ES-I3 (cell line): ENCODE measurements around the gene OSTC.
"Not testable (repeated sequence)": the region's sequence is repeated elsewhere in the genome, so short reads cannot be mapped to it uniquely, and the experiment has no call there.

Experiments
- H3K36me3 ChIP-seq: 2 replicates; pipeline ENCODE4 v1.6.1; 2013; ENCODE audit warnings: mild to moderate bottlenecking, low read length, control low read depth, moderate library complexity; ENCODE audit not compliant: insufficient read depth
- H3K4me1 ChIP-seq: 2 replicates; pipeline ENCODE4 v1.6.1; 2013; ENCODE audit warnings: mild to moderate bottlenecking, control low read depth, low read length; ENCODE audit not compliant: insufficient read depth
- H3K9ac ChIP-seq: 2 replicates; pipeline ENCODE4 v1.6.1; 2013; ENCODE audit warnings: low read depth, mild to moderate bottlenecking, low read length, moderate library complexity
- H3K9me3 ChIP-seq: 2 replicates; pipeline ENCODE4 v1.6.1; 2013; ENCODE audit warnings: mild to moderate bottlenecking, low read length, moderate library complexity; ENCODE audit not compliant: control insufficient read depth, insufficient read depth

Gene OSTC

DNA sequence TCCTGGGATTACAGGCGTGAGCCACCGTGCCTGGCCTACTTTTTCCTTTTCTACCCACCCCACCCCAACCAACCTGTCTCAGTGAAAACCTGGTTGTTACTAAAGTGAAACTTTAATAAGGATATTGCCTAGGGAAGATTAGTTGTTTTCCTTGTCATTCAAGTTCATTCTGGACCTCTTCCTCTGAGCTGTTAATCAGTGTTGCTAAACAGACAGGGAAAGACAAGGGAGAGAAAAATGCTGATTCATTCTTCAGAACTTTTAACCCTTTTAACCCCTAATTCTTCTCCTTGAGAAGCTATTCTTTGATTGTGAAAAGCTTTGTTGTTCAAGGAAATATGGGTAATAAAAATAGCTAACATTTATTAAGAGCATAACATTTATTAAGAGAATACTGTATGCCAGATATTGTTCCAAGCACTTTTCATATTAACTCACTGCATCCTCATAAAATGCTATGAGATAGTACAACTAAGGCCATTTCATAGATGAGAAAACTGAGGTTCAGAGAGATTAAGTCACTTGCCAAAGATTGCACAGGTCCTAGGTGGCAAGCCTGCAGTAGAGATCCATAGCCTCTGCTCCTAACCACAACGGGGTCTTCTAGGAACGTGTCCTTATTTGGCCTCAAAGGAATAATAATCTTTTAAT, 34.8 kb downstream of the OSTC start:
- Histone ChIP-seq H3K9ac (no peak overlapping the region), H3K4me1 (no peaks in the 10 kb centered on the region)

DNA sequence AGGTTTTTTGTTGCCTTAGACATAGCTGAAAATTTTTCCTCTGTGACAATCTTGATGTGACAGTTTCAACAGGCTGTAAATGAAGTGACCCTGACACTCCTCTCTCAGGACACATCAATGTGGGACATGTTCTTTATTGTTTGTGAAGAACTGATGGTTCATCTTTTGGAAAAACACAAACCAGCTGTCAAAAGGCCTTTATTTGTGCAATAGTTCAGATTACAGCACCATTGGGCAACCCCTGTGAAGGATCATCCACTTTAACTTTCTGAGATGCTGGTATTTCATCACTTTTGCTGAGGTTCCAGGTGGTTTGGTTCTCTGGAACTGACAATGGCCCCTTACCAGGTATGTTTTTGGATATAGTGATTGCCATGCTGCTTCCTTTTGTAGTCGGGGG, 40.3 kb downstream of the OSTC start:
- H3K36me3 ChIP-seq: no peaks in the 10 kb centered on the region
- peaks cover 2% of the 10 kb centered on the region; the same call in 1 of the 2 replicates for H3K4me1 ChIP-seq
- H3K9ac ChIP-seq: no peak overlapping the region
- no peaks in the 10 kb centered on the region for H3K9me3 ChIP-seq

More for the DNA sequence above, 34.8 kb downstream of the OSTC start:
- no peaks in the 10 kb centered on the region for H3K9me3 ChIP-seq
- H3K36me3 ChIP-seq: no peaks in the 10 kb centered on the region

DNA sequence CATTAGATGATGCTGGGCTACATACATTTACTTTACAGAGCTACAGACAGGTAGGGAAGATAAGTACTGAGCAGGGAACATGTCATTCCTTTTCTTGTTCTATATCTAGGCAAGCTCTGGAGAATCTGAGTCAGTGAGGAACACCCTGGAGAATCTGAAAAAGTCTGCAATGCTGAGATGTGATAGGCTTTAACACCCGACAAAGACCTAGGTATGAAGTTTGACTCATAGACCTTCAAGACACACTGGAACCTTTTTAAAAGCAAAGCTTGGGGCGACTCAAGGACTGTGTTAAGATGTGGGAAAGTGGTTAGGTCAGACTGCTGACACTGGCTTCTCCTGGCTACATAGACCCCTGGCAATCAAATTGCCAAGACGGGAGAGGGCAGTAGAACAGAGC, 42.8 kb downstream of the OSTC start:
- Histone ChIP-seq H3K9ac (no peak overlapping the region), H3K9me3 (no peaks in the 10 kb centered on the region), H3K36me3 (no peaks in the 10 kb centered on the region), H3K4me1 (peaks cover 10% of the 10 kb centered on the region; the same call in 1 of the 2 replicates)

DNA sequence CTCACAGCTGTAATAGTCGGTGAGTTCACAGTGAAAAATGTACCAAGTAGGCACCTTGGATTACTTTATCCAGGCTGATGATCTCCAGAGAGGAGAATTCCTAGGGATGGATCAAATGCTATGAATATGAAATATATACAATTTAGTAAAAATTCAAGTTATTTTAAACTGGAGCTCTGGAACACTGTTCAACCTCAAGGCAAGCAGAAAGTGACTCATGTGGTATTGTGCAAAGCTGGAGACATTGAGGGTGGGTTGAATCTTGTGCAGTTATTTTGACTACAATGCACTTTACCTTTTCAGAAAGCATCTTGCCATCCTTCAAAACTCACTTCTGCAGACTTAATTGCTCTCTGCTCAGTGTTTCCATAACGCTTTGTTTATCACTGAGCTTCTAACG, 43.4 kb downstream of the OSTC start:
- no peaks in the 10 kb centered on the region for H3K36me3 ChIP-seq
- peaks cover 10% of the 10 kb centered on the region; the same call in 1 of the 2 replicates for H3K4me1 ChIP-seq

DNA sequence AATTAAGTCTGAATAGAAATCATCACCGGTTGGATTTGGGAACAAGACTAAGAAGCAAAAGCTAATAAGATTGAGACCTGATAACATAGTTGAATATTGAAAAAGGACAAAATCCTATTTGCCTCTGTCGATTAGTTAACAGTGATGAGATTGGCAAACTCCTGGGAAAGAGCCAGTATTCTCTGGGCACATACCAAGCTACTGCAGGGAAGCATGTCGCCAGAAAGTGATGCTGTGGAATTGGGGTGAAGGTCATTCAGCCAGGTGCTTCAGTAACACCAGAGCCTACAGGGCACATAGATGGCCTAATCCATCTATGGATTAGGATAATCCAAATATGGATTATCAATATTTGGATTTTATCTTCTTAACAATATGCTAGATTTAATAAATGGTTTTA, 44.0 kb downstream of the OSTC start:
- Histone ChIP-seq H3K36me3 (no peaks in the 10 kb centered on the region), H3K9ac (no peak overlapping the region), H3K9me3 (no peaks in the 10 kb centered on the region), H3K4me1 (peaks cover 10% of the 10 kb centered on the region; the same call in 1 of the 2 replicates)

More for the DNA sequence above, 43.4 kb downstream of the OSTC start:
- Histone ChIP-seq H3K9ac (no peak overlapping the region), H3K9me3 (no peaks in the 10 kb centered on the region)

DNA sequence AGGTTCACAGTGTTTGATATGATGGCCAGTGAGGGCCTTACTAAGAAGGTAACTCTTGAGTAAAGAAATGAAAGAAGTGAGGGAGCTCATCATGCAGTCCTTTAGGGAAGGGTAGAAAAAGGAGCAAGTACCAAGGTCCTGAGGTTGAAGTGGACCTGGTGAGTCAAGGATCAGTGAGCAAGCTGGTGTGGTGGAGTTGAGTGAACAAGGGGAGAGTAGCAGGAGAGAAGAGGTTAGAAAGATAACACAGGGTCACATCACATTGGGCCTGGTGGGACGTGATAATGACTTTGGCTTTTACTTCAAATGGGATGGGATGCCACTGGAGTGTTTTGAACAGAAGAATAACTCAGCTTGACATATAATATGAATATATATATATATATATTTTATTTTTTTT, 44.7 kb downstream of the OSTC start:
- H3K9me3 ChIP-seq: no peaks in the 10 kb centered on the region
- H3K4me1 ChIP-seq: peaks cover 10% of the 10 kb centered on the region; the same call in 1 of the 2 replicates
- no peaks in the 10 kb centered on the region for H3K36me3 ChIP-seq
- no peak overlapping the region for H3K9ac ChIP-seq

DNA sequence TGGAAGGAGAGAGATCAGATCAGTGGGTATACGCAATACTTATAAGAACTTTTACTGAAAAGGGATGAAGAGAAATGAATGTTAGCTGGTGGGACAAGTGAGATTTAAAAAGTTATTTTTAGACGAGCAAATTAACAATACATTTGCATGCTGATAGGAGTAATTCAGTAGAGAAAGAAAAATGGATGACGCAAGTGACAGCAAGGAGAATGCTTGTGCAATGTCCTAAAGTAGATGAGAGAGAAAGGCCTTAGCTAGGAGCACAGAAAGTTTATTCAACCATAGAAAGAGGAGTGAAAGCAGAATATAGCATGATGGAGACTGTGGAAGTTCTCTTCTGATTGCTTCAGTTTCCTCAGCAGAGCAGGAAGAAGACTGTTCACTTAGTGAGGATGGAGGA, 45.8 kb downstream of the OSTC start:
- peaks cover 10% of the 10 kb centered on the region; the same call in 1 of the 2 replicates for H3K4me1 ChIP-seq
- H3K36me3 ChIP-seq: no peaks in the 10 kb centered on the region
- no peaks in the 10 kb centered on the region for H3K9me3 ChIP-seq
- H3K9ac ChIP-seq: no peak overlapping the region; the same call in 1 of the 2 replicates

DNA sequence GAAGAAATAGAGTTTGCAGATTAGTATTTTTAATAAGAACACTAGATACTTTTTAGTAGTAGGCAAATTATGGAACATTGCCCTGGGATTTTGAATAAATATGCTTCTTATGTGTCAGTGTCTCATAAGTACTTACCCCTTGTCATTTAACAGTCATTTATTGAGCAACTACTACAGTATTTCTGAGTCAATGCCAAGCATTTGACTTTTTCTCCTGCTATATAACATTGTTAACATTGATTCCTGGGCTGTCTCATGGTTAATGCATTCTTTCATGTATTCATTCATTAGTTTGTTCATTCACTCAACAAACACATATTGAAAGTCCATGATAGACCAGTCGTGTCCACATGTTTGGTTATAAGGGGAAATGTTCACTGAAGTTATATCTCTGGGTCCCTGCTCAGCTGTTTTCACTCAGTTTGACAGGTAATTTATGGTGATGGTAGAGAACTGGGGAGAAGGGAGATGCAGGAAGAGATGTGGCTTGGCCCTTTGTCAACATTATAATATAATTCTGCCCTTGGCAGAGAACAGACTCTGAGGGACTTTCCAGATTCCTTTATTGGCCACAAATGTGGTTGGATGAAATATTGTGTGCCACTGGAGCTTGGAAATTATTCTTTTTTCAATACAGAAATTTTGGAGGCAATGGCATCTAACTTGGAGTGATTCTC, 49.8 kb downstream of the OSTC start:
- no peak overlapping the region for H3K9ac ChIP-seq
- H3K36me3 ChIP-seq: no peaks in the 10 kb centered on the region
- H3K4me1 ChIP-seq: peaks cover 10% of the 10 kb centered on the region; the same call in 1 of the 2 replicates
- no peaks in the 10 kb centered on the region for H3K9me3 ChIP-seq

DNA sequence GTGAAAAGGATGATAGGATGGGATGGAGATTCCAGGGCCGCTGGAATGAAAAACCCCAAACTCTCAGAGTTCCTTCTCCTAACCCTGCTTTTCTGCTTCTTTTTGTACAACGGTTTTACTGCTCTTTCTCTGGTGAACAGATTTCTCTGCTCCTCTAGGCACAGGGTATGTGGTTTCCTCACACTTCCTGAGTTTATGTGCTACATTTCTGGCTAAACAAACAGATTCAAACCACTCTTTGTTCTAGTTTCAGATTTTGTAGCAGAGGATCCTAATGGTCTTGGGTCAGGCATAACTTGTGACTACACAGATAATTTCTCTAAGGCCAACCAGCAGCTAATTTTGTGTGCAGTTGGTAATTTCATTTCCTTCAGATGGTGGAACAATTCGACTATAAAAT, 52.6 kb downstream of the OSTC start:
- H3K9me3 ChIP-seq: no peaks in the 10 kb centered on the region
- no peaks in the 10 kb centered on the region for H3K4me1 ChIP-seq
- no peak overlapping the region for H3K9ac ChIP-seq
- no peaks in the 10 kb centered on the region for H3K36me3 ChIP-seq

DNA sequence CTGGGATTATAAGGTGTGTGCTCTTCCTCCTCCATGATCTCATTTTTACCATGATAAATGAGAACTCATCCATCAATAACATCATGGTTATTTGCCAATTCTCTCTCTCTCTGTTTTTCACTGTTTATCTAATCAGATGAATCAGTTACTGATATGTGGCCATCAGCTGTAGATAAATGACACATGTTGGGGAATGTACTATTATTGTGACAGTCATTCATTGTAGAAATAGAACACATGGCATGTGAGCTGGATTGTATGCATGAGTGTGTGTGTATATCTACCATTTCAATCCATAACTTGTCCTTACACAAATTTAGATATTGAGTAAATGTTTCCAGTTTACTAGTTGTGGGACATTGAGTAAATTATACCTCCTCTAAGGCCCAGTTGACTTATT, 53.0 kb downstream of the OSTC start:
- no peaks in the 10 kb centered on the region for H3K4me1 ChIP-seq
- H3K36me3 ChIP-seq: no peaks in the 10 kb centered on the region
- H3K9ac ChIP-seq: no peak overlapping the region
- no peaks in the 10 kb centered on the region for H3K9me3 ChIP-seq

DNA sequence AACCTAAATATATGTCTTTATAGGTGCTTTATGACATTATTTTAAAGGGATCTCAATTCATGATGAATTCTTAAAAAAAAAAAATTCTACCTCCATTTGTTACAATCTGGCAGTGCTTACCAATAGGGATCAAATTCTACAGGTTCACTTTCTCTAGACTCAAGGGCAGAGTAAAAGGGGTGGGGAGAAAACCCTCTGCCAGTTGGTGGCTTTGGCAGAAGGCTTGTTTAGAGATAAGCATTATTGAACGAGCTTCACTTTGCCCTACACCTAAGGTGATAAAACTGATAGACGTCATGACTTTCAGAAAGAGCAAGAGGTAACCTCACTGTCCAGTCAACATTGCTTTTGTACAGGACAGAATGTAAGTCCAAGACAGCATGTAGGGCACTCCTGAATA, 53.6 kb downstream of the OSTC start:
- Histone ChIP-seq H3K9me3 (no peaks in the 10 kb centered on the region), H3K36me3 (no peaks in the 10 kb centered on the region), H3K4me1 (no peaks in the 10 kb centered on the region), H3K9ac (no peak overlapping the region)

DNA sequence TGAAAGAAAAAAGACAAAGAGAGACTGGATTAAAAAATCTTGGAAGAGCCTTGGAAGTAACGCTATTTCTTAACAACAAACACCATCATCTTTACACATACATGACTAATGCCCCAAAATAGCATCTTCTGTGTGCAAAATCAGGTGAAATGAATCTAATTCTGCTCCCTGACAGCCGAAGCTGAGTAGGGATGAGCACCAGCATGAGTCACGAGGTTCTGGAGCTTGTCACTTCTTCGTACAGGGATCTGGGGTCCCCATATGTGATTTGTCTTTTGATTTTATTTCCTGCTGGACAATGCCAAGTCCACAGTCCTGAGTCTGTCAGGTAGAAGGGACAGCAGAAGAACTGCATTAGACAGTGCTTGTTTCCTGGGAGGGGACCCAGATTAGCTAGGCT, 55.9 kb downstream of the OSTC start:
- no peaks in the 10 kb centered on the region for H3K9me3 ChIP-seq
- H3K4me1 ChIP-seq: no peaks in the 10 kb centered on the region
- no peak overlapping the region for H3K9ac ChIP-seq
- H3K36me3 ChIP-seq: no peaks in the 10 kb centered on the region

DNA sequence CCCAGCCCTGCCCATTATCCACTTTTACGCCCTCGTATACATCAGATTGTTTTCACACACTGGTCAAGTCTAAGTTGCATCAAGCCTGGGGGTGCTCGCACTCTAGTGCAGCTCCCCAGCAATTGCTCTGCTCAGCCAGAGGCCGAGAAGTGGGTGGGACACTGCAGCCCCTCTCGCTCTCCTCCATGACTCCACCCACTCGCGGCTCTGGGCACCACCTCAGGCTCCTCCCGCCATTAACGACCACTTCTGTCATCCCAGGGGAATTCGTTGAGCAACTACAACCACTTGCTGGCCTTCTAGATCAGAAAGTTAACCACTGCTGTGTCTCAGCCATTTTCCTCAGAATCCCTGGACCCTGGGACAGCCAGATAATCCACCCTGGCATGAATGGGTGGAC, 58.8 kb downstream of the OSTC start:
- Histone ChIP-seq H3K9ac (no peak overlapping the region), H3K36me3 (no peaks in the 10 kb centered on the region), H3K9me3 (no peaks in the 10 kb centered on the region), H3K4me1 (no peaks in the 10 kb centered on the region)

DNA sequence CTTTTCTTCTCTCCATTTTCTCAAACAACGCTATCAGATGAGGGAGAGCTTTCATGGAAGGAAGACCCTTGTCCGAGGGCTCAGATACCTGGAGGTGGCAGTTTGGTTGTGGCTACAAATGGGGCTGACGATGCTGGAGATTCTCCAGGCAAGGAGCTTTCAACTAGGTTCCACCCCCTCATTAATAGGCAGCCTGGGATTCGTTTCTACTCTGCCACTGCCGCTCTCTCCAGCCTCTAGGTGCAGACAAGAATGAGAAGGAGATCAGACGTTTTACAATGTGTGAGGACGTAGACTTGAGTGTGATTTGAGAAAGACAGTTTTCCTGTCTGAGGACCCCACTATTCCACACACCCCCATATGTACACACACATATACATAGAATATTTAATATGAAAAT, 59.3 kb downstream of the OSTC start:
- Histone ChIP-seq H3K9me3 (no peaks in the 10 kb centered on the region), H3K4me1 (peaks cover 2% of the 10 kb centered on the region; the same call in 1 of the 2 replicates), H3K36me3 (no peaks in the 10 kb centered on the region), H3K9ac (no peak overlapping the region)

DNA sequence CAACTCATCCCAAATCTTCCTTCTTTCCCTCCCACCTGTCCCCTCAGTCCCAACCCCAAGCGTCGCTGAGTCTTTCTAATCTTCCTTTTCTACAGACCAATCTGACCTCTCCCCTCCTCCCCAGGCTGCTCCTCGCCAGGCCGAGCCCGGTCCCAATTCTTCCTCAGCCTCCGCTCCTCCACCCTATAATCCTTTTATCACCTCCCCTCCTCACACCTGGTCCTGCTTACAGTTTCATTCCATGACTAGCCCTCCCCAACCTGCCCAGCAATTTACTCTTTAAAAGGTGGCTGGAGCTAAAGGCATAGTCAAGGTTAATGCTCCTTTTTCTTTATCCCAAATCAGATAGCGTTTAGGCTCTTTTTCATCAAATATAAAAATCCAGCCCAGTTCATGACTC, 60.2 kb downstream of the OSTC start:
- not testable (repeated sequence) for H3K9me3 ChIP-seq
- H3K4me1 ChIP-seq: peaks cover 11% of the 10 kb centered on the region

More for the DNA sequence above, 60.2 kb downstream of the OSTC start:
- H3K36me3 ChIP-seq, H3K9ac ChIP-seq: not testable (repeated sequence)
